GM12878 (cell line): Measurements from ENCODE around the gene CCDC63. TPM values are rescaled to one million over a fixed set of nuclear protein-coding genes. Genes with fewer than 3 reads are reported as not detected.

Source experiments
- ATAC-seq: fragments of 200-7000 bp; cut with Tn5 transposase; 3 replicates; pipeline ENCODE4 v1.9.1; 2020; ENCODE audit warnings: mild to moderate bottlenecking, moderate library complexity
- BruUV-seq: library from RNA; stranded (reverse); fragments of 400-500 nt; replicated peaks from 2 replicates; lab custom pipeline; 2021; lab: Mats Ljungman, UMichigan
- CTCF ChIA-PET: fragments of 300-600 bp; sonication (Branson Sonifier 250); formaldehyde crosslinking; extraction: SDS; loops from one replicate; lab custom pipeline; 2021; ENCODE audit warnings: inconsistent platforms; lab: Yijun Ruan, JAX
- POLR2A ChIA-PET: fragments of 350-600 bp; formaldehyde crosslinking; extraction: SDS; loops from one replicate; lab custom pipeline; 2021; ENCODE audit warnings: inconsistent platforms; lab: Charles Lee
- RAD21 ChIA-PET: fragments of 300-600 bp; sonication (Branson Sonifier 250); formaldehyde crosslinking; loops from one replicate; lab custom pipeline; 2023; ENCODE audit warnings: antibody characterized with exemption; ENCODE audit not compliant: unreplicated experiment; lab: Charles Lee
- SMC1A ChIA-PET: fragments of 300-600 bp; sonication (Branson Sonifier 250); formaldehyde crosslinking; loops from one replicate; lab custom pipeline; 2023; ENCODE audit not compliant: unreplicated experiment, uncharacterized antibody; lab: Charles Lee
- DNase-seq: peaks from one replicate; pipeline ENCODE4 v3.0.0-alpha.2; 2011; ENCODE audit warnings: low read depth, low spot score
- FAIRE-seq: peaks from 3 replicates; lab custom pipeline; 2011; peaks lifted over from hg19 to GRCh38; lab: Jason Lieb, UNC
- H2AFZ ChIP-seq: 2 replicates; pipeline ENCODE4 v1.6.0; 2011; ENCODE audit warnings: low read depth, low read length, control low read depth; ENCODE audit not compliant: control insufficient read depth
- H3K27ac ChIP-seq: 2 replicates; pipeline ENCODE4 v1.5.1; 2011; ENCODE audit warnings: control low read depth; ENCODE audit not compliant: control insufficient read depth, insufficient read depth
- H3K27me3 ChIP-seq, 2 experiments: replicated peaks in 1 of 2; 2 replicates each; pipeline versions ENCODE4 v1.6.0 to v1.6.1; 2011; ENCODE audit warnings: low read length in 1 of 2; ENCODE audit not compliant: control insufficient read depth in 2 of 2, insufficient read depth in 2 of 2
- H3K36me3 ChIP-seq, 2 experiments: 2 replicates each; pipeline ENCODE4 v1.5.1; 2011; ENCODE audit warnings: low read length in 1 of 2; ENCODE audit not compliant: control insufficient read depth in 2 of 2, insufficient read depth in 2 of 2
- H3K4me1 ChIP-seq: 2 replicates; pipeline ENCODE4 v1.6.1; 2011; ENCODE audit warnings: mild to moderate bottlenecking, low read length, moderate library complexity, mixed read lengths; ENCODE audit not compliant: control insufficient read depth, insufficient read depth
- H3K4me2 ChIP-seq: 2 replicates; pipeline ENCODE4 v1.6.0; 2011; ENCODE audit warnings: control low read depth; ENCODE audit not compliant: control insufficient read depth, insufficient read depth
- H3K4me3 ChIP-seq: fragments of 200-600 bp; sonication (generic); 2 replicates; pipeline ENCODE4 v1.5.1; 2016
- H3K79me2 ChIP-seq: 2 replicates; pipeline ENCODE4 v1.6.0; 2011; ENCODE audit warnings: low read length; ENCODE audit not compliant: control insufficient read depth, insufficient read depth
- H3K9ac ChIP-seq: 2 replicates; pipeline ENCODE4 v1.8.0; 2011; ENCODE audit warnings: low read length, control low read depth, mixed read lengths; ENCODE audit not compliant: control insufficient read depth, insufficient read depth
- H3K9me3 ChIP-seq: replicated peaks from 3 replicates; pipeline ENCODE4 v1.5.1; 2011; ENCODE audit warnings: mild to moderate bottlenecking, low read length; ENCODE audit not compliant: control insufficient read depth, insufficient read depth
- H4K20me1 ChIP-seq: 2 replicates; pipeline ENCODE4 v1.6.0; 2011; ENCODE audit not compliant: control insufficient read depth, insufficient read depth
- CHD4 ChIP-seq: fragments of 200-600 bp; sonication (generic); IDR thresholded peaks from 2 replicates; pipeline ENCODE4 v1.6.1; 2016; ENCODE audit warnings: mild to moderate bottlenecking
- CREB1 ChIP-seq: IDR thresholded peaks from 2 replicates; pipeline ENCODE4 v1.6.1; 2012; ENCODE audit warnings: low read depth, mild to moderate bottlenecking, inconsistent platforms
- E4F1 ChIP-seq: fragments of 450-650 bp; IDR thresholded peaks from 2 replicates; pipeline ENCODE4 v1.6.1; 2018; ENCODE audit warnings: borderline replicate concordance, mild to moderate bottlenecking; ENCODE audit not compliant: partially characterized antibody
- FOS ChIP-seq: IDR thresholded peaks from 3 replicates; pipeline ENCODE4 v1.6.1; 2011; ENCODE audit warnings: borderline replicate concordance; ENCODE audit not compliant: insufficient read length; ENCODE audit errors: extremely low read depth
- HDAC2 ChIP-seq: fragments of 200-600 bp; sonication (generic); IDR thresholded peaks from 2 replicates; pipeline ENCODE4 v1.6.1; 2017
- IRF3 ChIP-seq: fragments of 450-650 bp; IDR thresholded peaks from 2 replicates; pipeline ENCODE4 v1.6.1; 2014; ENCODE audit warnings: mild to moderate bottlenecking
- SKIL ChIP-seq: fragments of 450-650 bp; IDR thresholded peaks from 2 replicates; pipeline ENCODE4 v1.6.1; 2017; ENCODE audit warnings: mild to moderate bottlenecking, low read depth, inconsistent platforms; ENCODE audit not compliant: poor library complexity, severe bottlenecking
- ZBTB33 ChIP-seq: fragments of 450-650 bp; IDR thresholded peaks from 2 replicates; pipeline ENCODE4 v1.6.1; 2017; ENCODE audit warnings: mild to moderate bottlenecking
- WGBS: methylation state at CpG from one replicate; pipeline ENCODE4 v1.1.6; 2016; ENCODE audit warnings: low lambda C conversion rate; ENCODE audit not compliant: insufficient replicate concordance, insufficient coverage; ENCODE audit errors: missing lambda C conversion rate; 5-methylcytosine and 5-hydroxymethylcytosine counted together
- in situ Hi-C: fragments of 300-500 bp; cut with MboI; formaldehyde crosslinking; loops from 9 replicates; pipeline ENCODE4 v1.14.3; 2018; ENCODE audit warnings: mixed read lengths
- intact Hi-C: fragments of 100-400 bp; cut with micrococcal nuclease; formaldehyde crosslinking; loops from one replicate; pipeline ENCODE4 v1.14.2; 2022; ENCODE audit not compliant: unreplicated experiment
- polyA plus RNA-seq, 11 experiments: library from polyadenylated mRNA; depleted of rRNA in 4 of 11; unstranded in 6 of 11; stranded (reverse) in 5 of 11; fragments of >200 nt; fragmentation: Nextera tagmentation in 4 of 11; fragmentation: Illumina TruSeq in 1 of 11; extraction: Ambion mirVana in 4 of 11; extraction: Trizol in 1 of 11; gene quantifications; 1 replicate in 1 of 11; 2 replicates in 10 of 11; pipeline versions ENCODE4 v1.2.1 to v1.2.3, GENCODE V29; 2011 to 2016; ENCODE audit warnings: inconsistent platforms in 2 of 11, missing spikeins in 2 of 11, low read depth in 1 of 11
- total RNA-seq, 4 experiments: library from RNA; depleted of rRNA in 3 of 4; stranded (reverse); fragments of >200 nt in 3 of 4; fragmentation: Illumina TruSeq in 1 of 4; extraction: Trizol in 1 of 4; gene quantifications; 2 replicates each; pipeline versions ENCODE4 v1.2.1 to v1.2.3, GENCODE V29; 2013 to 2021

Gene CCDC63
- total and polyA plus RNA-seq, 10 of the 15 experiments (the other 5 are each of a cell fraction or from before 2014, with no cell fraction given) = not detected

GRCh38 chr12:110874781-110875180, 28.0 kb downstream of the CCDC63 start:
- Histone ChIP-seq H3K4me2 (no peak overlapping the region), H4K20me1 (no peaks in the 10 kb centered on the region), H3K27ac (no peak overlapping the region), H3K9me3 (no peaks in the 10 kb centered on the region), H2AFZ (no peak overlapping the region), H3K9ac (no peak overlapping the region), H3K79me2 (no peaks in the 10 kb centered on the region), H3K4me3 (no peak overlapping the region), H3K27me3 (no peaks in the 10 kb centered on the region; a peak in 1 of 4 replicates), H3K4me1 (no peaks in the 10 kb centered on the region), H3K36me3 (no peaks in the 10 kb centered on the region)
- in situ Hi-C loops (no loop called here), intact Hi-C loops (no loop called here)
- no TSS peak for BruUV-seq
- ChIA-PET RAD21 (no interaction called here), SMC1A (no interaction called here), CTCF (interaction anchor here (0.8 kb wide), 1 partner anchor 425 kb away, joined by 4 read pairs; the partner anchor contains the start of gene ARPC3), POLR2A (no interaction called here)
- DNase-seq (no peak), FAIRE-seq (no peak), ATAC-seq (no peak)
- TF ChIP-seq CREB1 (no peak), SKIL (no peak), FOS (no peak)

GRCh38 chr12:110880651-110881050, 33.9 kb downstream of the CCDC63 start:
- ATAC-seq (no peak), DNase-seq (no peak), FAIRE-seq (no peak)
- Histone ChIP-seq H3K4me3 (no peak overlapping the region), H3K9me3 (no peaks in the 10 kb centered on the region), H4K20me1 (no peaks in the 10 kb centered on the region), H3K4me1 (no peaks in the 10 kb centered on the region), H3K79me2 (no peaks in the 10 kb centered on the region), H3K27me3 (no peaks in the 10 kb centered on the region), H2AFZ (no peak overlapping the region), H3K27ac (no peak overlapping the region), H3K4me2 (no peak overlapping the region), H3K36me3 (no peaks in the 10 kb centered on the region), H3K9ac (no peak overlapping the region)
- ChIA-PET CTCF (interaction anchor here (1.0 kb wide), 1 partner anchor 55 kb away, joined by 3 read pairs; no protein-coding TSS in a partner anchor), RAD21 (no interaction called here), SMC1A (interaction anchor here (0.7 to 1.3 kb wide), 3 partner anchors 15 to 172 kb away, joined by 3 to 4 read pairs (median 3); no protein-coding TSS in a partner anchor), POLR2A (no interaction called here)
- BruUV-seq = no TSS peak
- WGBS = 0% methylated on average over 2 of the region's 2 CpGs
- intact Hi-C loops (loop anchor here (10.0 kb wide), 1 partner anchor 346 kb away; no protein-coding TSS in a partner anchor), in situ Hi-C loops (no loop called here)
- TF ChIP-seq E4F1 (no peak), IRF3 (no peak), CHD4 (no peak), HDAC2 (no peak), ZBTB33 (no peak)
